GM21367 (cell line): ENCODE measurements around the gene SLC2A2.

Source experiments
- ATAC-seq: cut with Tn5 transposase; IDR thresholded peaks from one replicate; pipeline ENCODE4 v1.9.1; 2021; ENCODE audit not compliant: unreplicated experiment

SLC2A2 gene

GRCh38 chr3:171038342-171038741 lies 11.8 kb upstream of the SLC2A2 start:
- ATAC-seq = no peak

GRCh38 chr3:171028779-171029232 lies 2.3 kb upstream of the SLC2A2 start:
- no peak for ATAC-seq

- no peak for ATAC-seq
These were observed 1.7 kb upstream of the SLC2A2 start for GRCh38 chr3:171028025-171028778.

- no peak for ATAC-seq
These were observed 3.0 kb downstream of the SLC2A2 start for GRCh38 chr3:171023566-171023965.

- ATAC-seq = no peak
These were observed 5.1 kb downstream of the SLC2A2 start for GRCh38 chr3:171021377-171021776.

GRCh38 chr3:171018156-171018935 lies 8.2 kb downstream of the SLC2A2 start:
- no peak for ATAC-seq

- no peak for ATAC-seq
These were observed 12.4 kb downstream of the SLC2A2 start for GRCh38 chr3:171013822-171014748.

GRCh38 chr3:171011873-171012336 lies 14.6 kb downstream of the SLC2A2 start:
- no peak for ATAC-seq

- no peak for ATAC-seq
These were observed 15.2 kb downstream of the SLC2A2 start for GRCh38 chr3:171011109-171011872.

- no peak for ATAC-seq
These were observed 19.2 kb downstream of the SLC2A2 start for GRCh38 chr3:171007316-171007715.

GRCh38 chr3:171005648-171006047 lies 20.9 kb downstream of the SLC2A2 start:
- ATAC-seq = no peak

- ATAC-seq = no peak
These were observed 24.4 kb downstream of the SLC2A2 start for GRCh38 chr3:171001957-171002694.

- no peak for ATAC-seq
These were observed 25.1 kb downstream of the SLC2A2 start for GRCh38 chr3:171001250-171001893.

- ATAC-seq = no peak
These were observed 26.2 kb downstream of the SLC2A2 start for GRCh38 chr3:171000281-171000680.

- ATAC-seq = no peak
These were observed 26.7 kb downstream of the SLC2A2 start for GRCh38 chr3:170999737-171000242.

- no peak for ATAC-seq
These were observed 28.3 kb downstream of the SLC2A2 start for GRCh38 chr3:170997961-170998913.

- ATAC-seq = no peak
These were observed 33.7 kb downstream of the SLC2A2 start for GRCh38 chr3:170992854-170993253.

GRCh38 chr3:170991664-170992063 lies 34.9 kb downstream of the SLC2A2 start:
- no peak for ATAC-seq
